GM12801 (cell line): Measurements from ENCODE around the gene DCST2.

Experiments used
- CTCF ChIP-seq: IDR thresholded peaks from one replicate; pipeline ENCODE4 v1.5.1; 2011; ENCODE audit warnings: control low read depth; ENCODE audit not compliant: insufficient read length; ENCODE audit errors: extremely low read depth

Gene DCST2

GRCh38 chr1:155033524-155033923 is at the start of gene DCST2, which contains the start of gene DCST1:
TSS of gene DCST2 (minus strand) at chr1:155033781. CDS start at chr1:155033701, 80 bp downstream.
TSS of gene DCST1 (plus strand) at chr1:155033824. CDS start at chr1:155034037, 213 bp downstream.
- TF ChIP-seq CTCF = no peak

- no peak for TF ChIP-seq CTCF
Observed at GRCh38 chr1:155083052-155083541, 49.5 kb upstream of the DCST2 start.

- TF ChIP-seq CTCF = no peak
Observed at GRCh38 chr1:155082301-155083051, 48.9 kb upstream of the DCST2 start.

- no peak for TF ChIP-seq CTCF
Observed at GRCh38 chr1:155081472-155082300, 48.1 kb upstream of the DCST2 start.

GRCh38 chr1:155080312-155081228 is 47.0 kb upstream of the DCST2 start:
- no peak for TF ChIP-seq CTCF

- TF ChIP-seq CTCF = no peak
Observed at GRCh38 chr1:155079487-155080311, 46.1 kb upstream of the DCST2 start.
